Endothelial cell of umbilical vein (primary cell): ENCODE results near the gene PNPLA3. TPM values are rescaled to one million over a fixed set of nuclear protein-coding genes. Genes with fewer than 3 reads are reported as not detected.

Experiments
- BruUV-seq: library from RNA; stranded (reverse); fragments of 400-500 nt; replicated peaks from 2 replicates; lab custom pipeline; 2021; lab: Mats Ljungman, UMichigan
- CTCF ChIA-PET: fragments of 300-600, 350-600 bp; sonication (Branson Sonifier 250); formaldehyde crosslinking; loops from one replicate; lab custom pipeline; 2021; ENCODE audit warnings: antibody characterized with exemption, inconsistent platforms; lab: Charles Lee
- POLR2A ChIA-PET: fragments of 300-600, 350-600 bp; sonication (Branson Sonifier 250); formaldehyde crosslinking; loops from one replicate; lab custom pipeline; 2021; ENCODE audit warnings: antibody characterized with exemption, inconsistent platforms; lab: Charles Lee
- DNase-seq: peaks from one replicate; pipeline ENCODE4 v3.0.0-alpha.2; 2011; ENCODE audit warnings: low read depth, low spot score
- FAIRE-seq: peaks from 2 replicates; lab custom pipeline; 2011; peaks lifted over from hg19 to GRCh38; lab: Jason Lieb, UNC
- H2AFZ ChIP-seq: 2 replicates; pipeline ENCODE4 v1.6.0; 2012; ENCODE audit warnings: low read depth, low read length, control low read depth, inconsistent platforms
- H3K27ac ChIP-seq: 2 replicates; pipeline ENCODE4 v1.5.1; 2011; ENCODE audit warnings: low read depth, mild to moderate bottlenecking, control low read depth, low read length, moderate library complexity; ENCODE audit not compliant: insufficient read depth
- H3K27me3 ChIP-seq, 2 experiments: 2 replicates each; pipeline versions ENCODE4 v1.6.0 to v1.6.1; 2011; ENCODE audit warnings: low read length in 2 of 2, mixed read lengths in 1 of 2; ENCODE audit not compliant: control insufficient read depth in 2 of 2, insufficient read depth in 2 of 2
- H3K36me3 ChIP-seq, 2 experiments: 2 replicates in 1 of 2; 3 replicates in 1 of 2; pipeline ENCODE4 v1.5.1; 2011; ENCODE audit warnings: low read length in 2 of 2, mild to moderate bottlenecking in 1 of 2, moderate library complexity in 1 of 2; ENCODE audit not compliant: control insufficient read depth in 2 of 2, insufficient read depth in 2 of 2; ENCODE audit errors: extremely low read depth in 1 of 2
- H3K4me1 ChIP-seq: 3 replicates; pipeline ENCODE4 v1.5.1; 2011; ENCODE audit warnings: mild to moderate bottlenecking, low read length; ENCODE audit not compliant: control insufficient read depth, insufficient read depth; ENCODE audit errors: extremely low read depth
- H3K4me2 ChIP-seq: 2 replicates; pipeline ENCODE4 v1.6.1; 2011; ENCODE audit warnings: low read length, control low read depth, mixed read lengths; ENCODE audit not compliant: insufficient read depth
- H3K4me3 ChIP-seq, 3 experiments: fragments of 200-600 bp in 1 of 3; sonication (generic), shearing (Covaris generic) in 1 of 3; replicated peaks in 1 of 3; 2 replicates each; pipeline ENCODE4 v1.5.1; 2011 to 2016; ENCODE audit warnings: control low read depth in 3 of 3, low read length in 3 of 3, mild to moderate bottlenecking in 2 of 3, inconsistent platforms in 1 of 3, low read depth in 1 of 3, moderate library complexity in 1 of 3; ENCODE audit not compliant: insufficient read depth in 1 of 3
- H3K79me2 ChIP-seq: 2 replicates; pipeline ENCODE4 v1.6.0; 2012; ENCODE audit warnings: low read length, inconsistent platforms; ENCODE audit not compliant: control insufficient read depth, insufficient read depth
- H3K9ac ChIP-seq: replicated peaks from 2 replicates; pipeline ENCODE3; 2011; ENCODE audit warnings: low read length, control low read depth; ENCODE audit not compliant: insufficient read depth; ENCODE audit errors: extremely low read depth
- H3K9me1 ChIP-seq: replicated peaks from 3 replicates; pipeline ENCODE4 v1.6.0; 2011; ENCODE audit warnings: mild to moderate bottlenecking, low read length; ENCODE audit not compliant: control insufficient read depth, insufficient read depth; ENCODE audit errors: extremely low read depth
- H3K9me3 ChIP-seq: replicated peaks from 2 replicates; pipeline ENCODE4 v1.5.1; 2012; ENCODE audit warnings: low read length, inconsistent platforms; ENCODE audit not compliant: control insufficient read depth, insufficient read depth
- H4K20me1 ChIP-seq: replicated peaks from 2 replicates; pipeline ENCODE3; 2011; ENCODE audit warnings: mild to moderate bottlenecking, low read length; ENCODE audit not compliant: control insufficient read depth, insufficient read depth; ENCODE audit errors: extremely low read depth
- CTCF ChIP-seq, 2 donors: IDR thresholded peaks; 1 replicate in 1 of 2; 2 replicates in 1 of 2; pipeline ENCODE4 v1.5.1; 2011; ENCODE audit warnings: low read length in 2 of 2, mild to moderate bottlenecking in 2 of 2, moderate library complexity in 2 of 2, control low read depth in 1 of 2, inconsistent platforms in 1 of 2, low read depth in 1 of 2; ENCODE audit not compliant: insufficient read depth in 1 of 2; ENCODE audit errors: extremely low read depth in 1 of 2
- EZH2 ChIP-seq: IDR thresholded peaks from 2 replicates; pipeline ENCODE4 v1.6.1; 2012; ENCODE audit warnings: borderline replicate concordance, low read depth, mild to moderate bottlenecking, moderate library complexity, low read length, inconsistent platforms; ENCODE audit not compliant: severe bottlenecking
- FOS ChIP-seq: IDR thresholded peaks from 2 replicates; pipeline ENCODE4 v1.6.1; 2011; ENCODE audit warnings: mild to moderate bottlenecking, low read length, moderate library complexity, borderline replicate concordance; ENCODE audit not compliant: insufficient read depth
- JUN ChIP-seq: IDR thresholded peaks from 2 replicates; pipeline ENCODE4 v1.6.1; 2011; ENCODE audit warnings: borderline replicate concordance, low read depth; ENCODE audit not compliant: insufficient read length, insufficient read depth
- MYC ChIP-seq: IDR thresholded peaks from one replicate; pipeline ENCODE4 v1.6.1; 2011; ENCODE audit warnings: mild to moderate bottlenecking, low read depth, low read length
- POLR2A ChIP-seq: IDR thresholded peaks from 2 replicates; pipeline ENCODE4 v1.6.1; 2012; ENCODE audit warnings: low read depth, mild to moderate bottlenecking, control low read depth, low read length
- POLR2AphosphoS5 ChIP-seq: IDR thresholded peaks from 2 replicates; pipeline ENCODE4 v1.6.1; 2012; ENCODE audit warnings: low read depth, mild to moderate bottlenecking, control low read depth, low read length, moderate library complexity; ENCODE audit not compliant: insufficient read depth
- dilution Hi-C: fragments of 300-500 bp; cut with MboI; formaldehyde crosslinking; loops from one replicate; pipeline ENCODE4 v1.15.0; 2019; ENCODE audit warnings: low sequenced_read_pairs; ENCODE audit not compliant: extremely low pct_ligation_motif_present
- intact Hi-C: fragments of 100-400 bp; cut with micrococcal nuclease; formaldehyde crosslinking; loops from one replicate; pipeline ENCODE4 v1.10.0; 2022
- polyA plus RNA-seq, 4 experiments: library from polyadenylated mRNA; depleted of rRNA in 3 of 4; stranded (reverse) in 3 of 4; unstranded in 1 of 4; fragments of >200 nt; gene quantifications; 2 replicates each; pipeline versions ENCODE4 v1.2.1 to v1.2.3, GENCODE V29; 2011 to 2012; ENCODE audit warnings: missing spikeins in 1 of 4
- total RNA-seq: library from RNA; stranded (reverse); gene quantifications from 2 replicates; pipeline ENCODE4 v1.2.3, GENCODE V29; 2021
- TF ChIP-seq, protein P1 (sequence below): IDR thresholded peaks from 2 replicates; pipeline ENCODE4 v1.6.1; 2011; ENCODE audit not compliant: insufficient read depth, insufficient read length

The PNPLA3 gene
- total and polyA plus RNA-seq, 2 donors (not counting 3 experiments of a cell fraction or from before 2014, with no cell fraction given) = 5.3 to 12.3 TPM

DNA sequence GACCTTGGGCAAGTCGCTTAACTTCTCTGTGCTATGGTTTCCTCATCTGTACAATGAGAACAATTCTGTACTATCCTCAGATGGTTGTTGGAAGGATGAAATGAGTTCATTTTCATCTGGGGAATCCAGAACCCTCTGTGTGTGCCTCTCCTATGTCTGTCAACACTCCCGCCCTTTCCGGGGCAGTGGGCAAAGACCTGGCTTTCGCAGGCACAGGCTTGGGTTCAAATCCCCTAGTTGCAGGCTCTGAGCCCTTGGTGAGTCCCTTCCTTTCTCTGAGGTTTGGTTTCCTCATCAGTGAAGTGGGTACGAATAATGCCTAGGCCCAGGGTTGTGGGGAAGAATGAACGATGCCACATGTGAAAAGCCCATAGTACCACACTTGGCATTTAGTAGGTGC lies 37.8 kb upstream of the PNPLA3 start:
- no peaks in the 10 kb centered on the region for H3K4me1 ChIP-seq
- dilution Hi-C loops = no loop called here
- no peak overlapping the region for H3K9ac ChIP-seq
- TF ChIP-seq CTCF (IDR thresholded peaks at IDR 0.05; ENCODE audit: extremely low read depth in 1 of 2, insufficient read depth in 1 of 2, low read depth in 1 of 2, low read length in 2 of 2) (no peak), FOS (no peak), MYC (no peak)
- TF ChIP-seq, protein P1, sequence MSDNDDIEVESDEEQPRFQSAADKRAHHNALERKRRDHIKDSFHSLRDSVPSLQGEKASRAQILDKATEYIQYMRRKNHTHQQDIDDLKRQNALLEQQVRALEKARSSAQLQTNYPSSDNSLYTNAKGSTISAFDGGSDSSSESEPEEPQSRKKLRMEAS = no peak
- CTCF ChIA-PET = interaction anchor here (0.9 to 1.7 kb wide), 4 partner anchors 13 to 612 kb away, joined by 5 to 36 read pairs (median 16); no protein-coding TSS in a partner anchor
- intact Hi-C loops = loop anchor here (2.0 kb wide), 1 partner anchor 497 kb away; no protein-coding TSS in a partner anchor
- peaks cover 0 to 8% of the 10 kb centered on the region in 2 experiments for H3K27me3 ChIP-seq
- FAIRE-seq (no peak), DNase-seq (no peak)
- no peaks in the 10 kb centered on the region for H3K79me2 ChIP-seq
- H3K4me2 ChIP-seq = no peak overlapping the region
- H2AFZ ChIP-seq = no peak overlapping the region
- H3K9me1 ChIP-seq = no peaks in the 10 kb centered on the region
- no TSS peak for BruUV-seq
- no peak overlapping the region for H3K4me3 ChIP-seq
- no peaks in the 10 kb centered on the region for H3K36me3 ChIP-seq
- H3K9me3 ChIP-seq = no peaks in the 10 kb centered on the region
- POLR2A ChIA-PET = no interaction called here
- no peak overlapping the region for H3K27ac ChIP-seq
- no peaks in the 10 kb centered on the region for H4K20me1 ChIP-seq

DNA sequence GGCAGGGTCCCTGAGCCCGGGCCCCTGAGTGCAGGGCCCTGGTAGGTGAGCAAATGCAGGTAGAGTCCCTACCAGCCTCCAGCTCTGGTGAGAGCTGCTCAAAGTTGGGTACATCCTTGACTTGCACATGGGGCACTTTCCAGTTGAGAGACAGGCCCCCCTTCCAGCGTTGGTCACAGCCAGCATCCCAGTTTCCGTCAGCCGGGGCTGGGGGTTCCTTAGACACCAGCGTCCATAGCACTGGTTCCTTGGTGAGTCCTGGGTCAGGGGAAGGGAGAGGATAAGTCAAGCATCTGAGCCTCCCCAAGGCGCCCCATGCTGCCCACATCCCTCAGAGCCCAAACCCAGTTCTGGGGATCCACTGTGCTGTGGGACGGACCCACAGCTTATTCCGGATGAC lies 37.4 kb upstream of the PNPLA3 start:
- Histone ChIP-seq H3K27ac (no peak overlapping the region), H3K4me2 (no peak overlapping the region), H3K27me3 (peaks cover 4 to 12% of the 10 kb centered on the region in 2 experiments), H2AFZ (no peak overlapping the region), H3K4me3 (no peak overlapping the region), H3K36me3 (no peaks in the 10 kb centered on the region), H4K20me1 (no peaks in the 10 kb centered on the region), H3K4me1 (no peaks in the 10 kb centered on the region), H3K79me2 (no peaks in the 10 kb centered on the region), H3K9ac (no peak overlapping the region), H3K9me1 (no peaks in the 10 kb centered on the region), H3K9me3 (no peaks in the 10 kb centered on the region)
- FAIRE-seq (no peak), DNase-seq (no peak)
- intact Hi-C loops = no loop called here
- dilution Hi-C loops = no loop called here
- TF ChIP-seq POLR2A = no peak
- no peak for TF ChIP-seq EZH2
- no peak for TF ChIP-seq JUN
- TF ChIP-seq MYC = no peak
- TF ChIP-seq FOS = no peak
- TF ChIP-seq POLR2AphosphoS5 = no peak
- no peak for TF ChIP-seq CTCF (IDR thresholded peaks at IDR 0.05; ENCODE audit: extremely low read depth in 1 of 2, insufficient read depth in 1 of 2, low read depth in 1 of 2, low read length in 2 of 2)
- ChIA-PET POLR2A (no interaction called here), CTCF (interaction anchor here (0.9 kb wide), 1 partner anchor 12 kb away, joined by 6 read pairs; no protein-coding TSS in a partner anchor)
- no TSS peak for BruUV-seq
